PC-3 (cell line): ENCODE measurements around the gene ADAMTS4.

Experiments used
- EZH2 ChIP-seq: fragments of 300-600 bp; sonication (generic); IDR thresholded peaks from one replicate; pipeline ENCODE4 v1.6.1; 2017; ENCODE audit warnings: antibody characterized with exemption, mild to moderate bottlenecking, low read length; ENCODE audit not compliant: unreplicated experiment
- EZH2phosphoT487 ChIP-seq: fragments of 300-600 bp; sonication (generic); IDR thresholded peaks from 2 replicates; pipeline ENCODE4 v1.6.1; 2018; ENCODE audit warnings: mild to moderate bottlenecking, antibody characterized with exemption, low read length, borderline replicate concordance

GRCh38 chr1:161179698-161180097 is 19.2 kb downstream of the ADAMTS4 start:
- TF ChIP-seq EZH2phosphoT487, result no peak
- TF ChIP-seq EZH2, result no peak
